ENCODE measurements around the gene SHLD1. TPM values are rescaled to one million over a fixed set of nuclear protein-coding genes. Genes with fewer than 3 reads are reported as not detected.

SHLD1 gene
- total RNA-seq, 1 donor from 2014 or later, result 7.1 TPM

DNA sequence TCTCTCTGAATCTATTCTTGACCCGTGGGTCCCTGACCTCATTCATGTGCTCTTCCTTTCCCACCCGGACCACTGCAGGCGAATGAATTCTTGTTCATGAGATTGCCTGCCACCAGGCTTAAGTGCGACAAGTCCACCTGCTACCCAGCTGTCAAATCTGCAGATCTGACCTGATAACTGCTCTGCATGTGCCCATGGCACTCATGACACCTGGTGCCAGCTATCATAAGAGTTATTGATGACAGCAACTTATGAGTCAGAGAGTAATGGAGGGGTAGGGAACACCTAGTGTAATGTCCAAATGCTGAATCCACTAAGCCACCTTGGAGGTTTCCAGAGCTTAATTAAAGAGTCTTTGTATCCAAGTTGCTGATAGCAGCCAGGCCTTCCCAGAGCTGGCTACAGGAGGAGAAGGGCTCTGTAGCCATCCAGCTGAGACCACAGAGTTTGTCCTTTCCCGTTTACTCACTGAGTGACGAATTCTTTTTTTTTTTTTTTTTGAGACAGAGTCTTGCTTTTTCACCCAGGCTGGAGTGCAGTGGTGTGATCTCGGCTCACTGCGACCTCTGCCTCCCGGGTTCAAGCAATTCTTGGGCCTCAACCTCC is 17.4 kb downstream of the SHLD1 start:
- Mint-ChIP-seq H3K36me3 (ENCODE audit: low read depth, unreplicated experiment) (peaks cover 3% of the 10 kb centered on the region), H3K4me3 (ENCODE audit: unreplicated experiment) (no peak overlapping the region), H3K9me3 (ENCODE audit: unreplicated experiment) (no peaks in the 10 kb centered on the region), H3K27ac (ENCODE audit: unreplicated experiment) (no peak overlapping the region), H3K4me1 (ENCODE audit: unreplicated experiment) (peaks cover 2% of the 10 kb centered on the region), H3K27me3 (ENCODE audit: unreplicated experiment) (no peaks in the 10 kb centered on the region)
- DNase-seq (ENCODE audit: low spot score), result no peak
- TF ChIP-seq, protein P1, sequence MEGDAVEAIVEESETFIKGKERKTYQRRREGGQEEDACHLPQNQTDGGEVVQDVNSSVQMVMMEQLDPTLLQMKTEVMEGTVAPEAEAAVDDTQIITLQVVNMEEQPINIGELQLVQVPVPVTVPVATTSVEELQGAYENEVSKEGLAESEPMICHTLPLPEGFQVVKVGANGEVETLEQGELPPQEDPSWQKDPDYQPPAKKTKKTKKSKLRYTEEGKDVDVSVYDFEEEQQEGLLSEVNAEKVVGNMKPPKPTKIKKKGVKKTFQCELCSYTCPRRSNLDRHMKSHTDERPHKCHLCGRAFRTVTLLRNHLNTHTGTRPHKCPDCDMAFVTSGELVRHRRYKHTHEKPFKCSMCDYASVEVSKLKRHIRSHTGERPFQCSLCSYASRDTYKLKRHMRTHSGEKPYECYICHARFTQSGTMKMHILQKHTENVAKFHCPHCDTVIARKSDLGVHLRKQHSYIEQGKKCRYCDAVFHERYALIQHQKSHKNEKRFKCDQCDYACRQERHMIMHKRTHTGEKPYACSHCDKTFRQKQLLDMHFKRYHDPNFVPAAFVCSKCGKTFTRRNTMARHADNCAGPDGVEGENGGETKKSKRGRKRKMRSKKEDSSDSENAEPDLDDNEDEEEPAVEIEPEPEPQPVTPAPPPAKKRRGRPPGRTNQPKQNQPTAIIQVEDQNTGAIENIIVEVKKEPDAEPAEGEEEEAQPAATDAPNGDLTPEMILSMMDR (IDR thresholded peaks at IDR 0.05; ENCODE audit: unreplicated experiment), result no peak

DNA sequence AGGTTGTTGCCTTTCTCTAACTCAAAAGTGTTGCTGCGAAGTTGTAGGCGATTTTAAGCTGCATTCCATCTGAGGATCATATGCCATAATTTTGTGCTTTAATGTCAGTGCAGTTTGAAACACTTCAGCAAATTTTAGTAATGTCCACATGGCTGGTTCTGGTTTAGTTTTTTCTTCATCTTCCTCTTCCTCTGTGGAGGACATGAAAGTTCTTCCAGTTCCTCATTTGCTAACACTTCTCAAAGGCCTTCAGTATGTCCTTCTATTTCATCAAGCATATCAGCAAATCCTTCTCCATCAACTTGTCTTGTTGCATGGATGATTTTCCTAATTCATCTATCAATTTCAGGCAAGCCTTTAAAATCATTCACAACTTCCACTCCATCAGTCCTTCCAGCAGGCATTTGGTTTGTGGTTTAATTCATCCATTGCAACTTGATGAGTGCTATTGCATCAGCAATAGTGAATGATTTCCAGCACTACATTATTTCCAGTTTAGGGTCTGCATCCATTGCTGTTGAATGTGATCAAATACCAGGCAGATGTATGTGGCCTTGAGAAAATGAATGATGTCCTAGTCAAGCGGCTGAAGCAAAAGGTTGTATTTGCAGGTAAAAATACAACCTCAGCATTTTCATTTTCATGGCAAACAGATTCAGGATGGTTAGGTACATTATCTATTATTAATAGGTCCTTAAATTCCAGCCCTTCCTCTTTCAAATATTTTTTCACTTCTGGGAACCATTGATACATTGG is 20.2 kb downstream of the SHLD1 start:
- Mint-ChIP-seq H3K27ac (ENCODE audit: unreplicated experiment) (no peak overlapping the region), H3K36me3 (ENCODE audit: low read depth, unreplicated experiment) (peaks cover 7% of the 10 kb centered on the region), H3K9me3 (ENCODE audit: unreplicated experiment) (no peaks in the 10 kb centered on the region), H3K4me3 (ENCODE audit: unreplicated experiment) (no peak overlapping the region), H3K4me1 (ENCODE audit: unreplicated experiment) (peaks cover 6% of the 10 kb centered on the region), H3K27me3 (ENCODE audit: unreplicated experiment) (no peaks in the 10 kb centered on the region)
- TF ChIP-seq, protein P1 (IDR thresholded peaks at IDR 0.05; ENCODE audit: unreplicated experiment), result no peak
- DNase-seq (ENCODE audit: low spot score), result no peak

DNA sequence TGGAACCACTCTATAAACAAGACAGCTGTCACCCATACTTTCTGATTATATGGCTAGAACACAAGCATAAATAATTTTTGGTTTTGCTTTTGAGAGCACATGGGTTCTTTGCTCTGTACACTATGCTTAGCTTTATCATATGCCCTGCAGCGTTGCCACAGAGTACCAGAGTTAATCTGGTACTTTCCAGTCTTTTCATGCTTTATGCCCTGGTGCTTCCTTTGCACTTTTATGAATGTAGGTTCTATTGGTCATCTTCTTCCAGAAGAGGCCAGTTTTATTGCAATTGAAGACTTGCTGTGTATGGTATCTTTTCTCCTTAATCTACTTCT is 20.8 kb downstream of the SHLD1 start:
- Mint-ChIP-seq H3K27me3 (ENCODE audit: unreplicated experiment) (no peaks in the 10 kb centered on the region), H3K4me1 (ENCODE audit: unreplicated experiment) (peaks cover 6% of the 10 kb centered on the region), H3K4me3 (ENCODE audit: unreplicated experiment) (no peak overlapping the region), H3K36me3 (ENCODE audit: low read depth, unreplicated experiment) (peaks cover 7% of the 10 kb centered on the region), H3K27ac (ENCODE audit: unreplicated experiment) (no peak overlapping the region), H3K9me3 (ENCODE audit: unreplicated experiment) (no peaks in the 10 kb centered on the region)
- TF ChIP-seq, protein P1 (IDR thresholded peaks at IDR 0.05; ENCODE audit: unreplicated experiment), result no peak
- DNase-seq (ENCODE audit: low spot score), result no peak

DNA sequence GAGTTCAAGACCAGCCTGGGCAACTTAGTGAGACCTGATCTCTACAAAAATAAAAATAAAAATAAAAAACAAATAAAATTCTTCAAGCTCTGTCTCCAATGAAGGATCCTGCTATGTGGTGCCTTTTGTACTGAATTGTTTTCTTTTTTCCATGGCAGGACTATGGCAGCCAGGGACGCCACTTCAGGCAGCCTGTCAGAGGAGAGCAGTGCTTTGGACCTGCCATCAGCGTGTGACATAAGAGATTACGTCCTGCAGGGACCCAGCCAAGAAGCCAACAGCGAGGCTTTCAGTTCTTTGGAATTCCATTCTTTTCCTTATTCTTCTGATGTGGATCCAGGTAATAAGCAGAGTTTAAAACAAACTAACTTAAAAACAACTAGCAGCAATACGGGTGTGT is 22.5 kb downstream of the SHLD1 start:
- no peak overlapping the region for H3K4me3 Mint-ChIP-seq (ENCODE audit: unreplicated experiment)
- TF ChIP-seq, protein P1 (IDR thresholded peaks at IDR 0.05; ENCODE audit: unreplicated experiment), result no peak
- no peak for DNase-seq (ENCODE audit: low spot score)
- no peak overlapping the region for H3K27ac Mint-ChIP-seq (ENCODE audit: unreplicated experiment)
- no peaks in the 10 kb centered on the region for H3K27me3 Mint-ChIP-seq (ENCODE audit: unreplicated experiment)
- no peaks in the 10 kb centered on the region for H3K9me3 Mint-ChIP-seq (ENCODE audit: unreplicated experiment)
- H3K36me3 Mint-ChIP-seq (ENCODE audit: low read depth, unreplicated experiment), result peaks cover 7% of the 10 kb centered on the region
- H3K4me1 Mint-ChIP-seq (ENCODE audit: unreplicated experiment), result peaks cover 6% of the 10 kb centered on the region

DNA sequence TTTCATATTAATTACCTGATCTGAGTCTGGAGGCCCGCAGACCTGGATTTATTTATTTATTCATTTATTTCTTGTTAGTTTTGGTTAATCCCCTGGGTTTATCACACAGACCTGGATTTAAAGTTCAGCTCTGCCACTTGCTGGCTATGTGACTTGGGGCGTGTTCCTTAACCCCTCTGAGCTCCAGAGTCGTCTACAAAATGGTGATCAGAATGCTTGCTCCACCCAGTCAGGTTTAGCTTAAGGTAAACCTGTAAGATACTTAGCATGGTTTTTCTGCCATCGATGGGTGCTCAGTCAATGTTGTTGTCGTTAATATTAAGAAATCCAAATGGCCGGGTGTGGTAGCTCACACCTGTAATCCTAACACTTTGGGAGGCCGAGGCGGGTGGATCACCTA is 23.4 kb downstream of the SHLD1 start:
- Mint-ChIP-seq H3K27me3 (ENCODE audit: unreplicated experiment) (no peaks in the 10 kb centered on the region), H3K4me1 (ENCODE audit: unreplicated experiment) (peaks cover 4% of the 10 kb centered on the region), H3K36me3 (ENCODE audit: low read depth, unreplicated experiment) (peaks cover 4% of the 10 kb centered on the region), H3K4me3 (ENCODE audit: unreplicated experiment) (no peak overlapping the region), H3K27ac (ENCODE audit: unreplicated experiment) (no peak overlapping the region), H3K9me3 (ENCODE audit: unreplicated experiment) (no peaks in the 10 kb centered on the region)
- DNase-seq (ENCODE audit: low spot score), result no peak
- TF ChIP-seq, protein P1 (IDR thresholded peaks at IDR 0.05; ENCODE audit: unreplicated experiment), result no peak
